Measurements from ENCODE around the gene CRX.

DNA sequence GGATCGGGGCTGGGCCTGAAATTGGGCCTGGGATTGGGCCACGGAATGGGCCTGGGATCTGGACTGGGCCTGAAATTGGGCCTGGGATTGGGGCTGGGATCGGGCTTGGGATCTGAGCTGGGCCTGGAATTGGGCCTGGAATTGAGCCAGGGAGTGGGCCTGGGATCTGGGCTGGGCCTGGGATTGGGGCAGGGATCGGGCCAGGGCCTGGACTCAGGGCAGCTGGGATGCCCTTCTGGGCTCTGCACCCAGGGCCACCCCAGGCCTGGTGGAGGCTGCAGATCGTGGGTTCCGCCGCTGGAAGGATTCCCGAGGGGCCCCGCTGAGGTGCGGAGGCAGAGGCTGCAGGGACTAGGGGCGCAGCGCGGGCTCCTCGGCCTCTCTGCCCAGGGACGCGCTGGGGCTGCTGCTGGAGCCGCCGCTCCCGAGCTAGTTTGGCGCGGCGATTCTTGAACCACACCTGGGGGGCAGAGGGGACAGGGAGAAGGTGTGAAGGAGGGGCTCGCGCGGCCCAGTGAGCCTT, 19.2 kb upstream of the CRX start:
- TF ChIP-seq POLR2A (IDR thresholded peaks at IDR 0.05; ENCODE audit: low read depth, low read length) (no peak), POLR2AphosphoS5 (IDR thresholded peaks at IDR 0.05; ENCODE audit: low read depth, low read length) (no peak)

All from GM12891 (cell line).